Prostate gland (tissue), 2 donors: ENCODE results near the gene CRYZL1.

Experiments
- CTCF ChIP-seq, 4 experiments: fragments of 200-600 bp in 2 of 4; fragments of 450-650 bp in 2 of 4; sonication (generic) in 2 of 4; IDR thresholded peaks; 1 replicate in 3 of 4; 2 replicates in 1 of 4; pipeline ENCODE4 v1.5.1; 2016 to 2019; ENCODE audit warnings: antibody characterized with exemption in 4 of 4, mild to moderate bottlenecking in 2 of 4, moderate library complexity in 2 of 4
- POLR2A ChIP-seq: fragments of 450-650 bp; IDR thresholded peaks from one replicate; pipeline ENCODE4 v1.6.1; 2016; ENCODE audit warnings: antibody characterized with exemption, mild to moderate bottlenecking
- POLR2AphosphoS5 ChIP-seq: sonication (generic); formaldehyde crosslinking; IDR thresholded peaks from one replicate; pipeline ENCODE4 v1.6.1; 2017; ENCODE audit warnings: antibody characterized with exemption

- TF ChIP-seq CTCF (IDR thresholded peaks at IDR 0.05) (no peak), POLR2A (no peak), POLR2AphosphoS5 (no peak)
These were observed 97.9 kb downstream of the CRYZL1 start for GRCh38 chr21:33543505-33544129.
